HG03108 (cell line): Measurements from ENCODE around the gene CYS1.

ENCODE experiments used
- ATAC-seq: cut with Tn5 transposase; IDR thresholded peaks from one replicate; pipeline ENCODE4 v1.9.1; 2021; ENCODE audit warnings: moderate library complexity; ENCODE audit not compliant: unreplicated experiment

The CYS1 gene

DNA sequence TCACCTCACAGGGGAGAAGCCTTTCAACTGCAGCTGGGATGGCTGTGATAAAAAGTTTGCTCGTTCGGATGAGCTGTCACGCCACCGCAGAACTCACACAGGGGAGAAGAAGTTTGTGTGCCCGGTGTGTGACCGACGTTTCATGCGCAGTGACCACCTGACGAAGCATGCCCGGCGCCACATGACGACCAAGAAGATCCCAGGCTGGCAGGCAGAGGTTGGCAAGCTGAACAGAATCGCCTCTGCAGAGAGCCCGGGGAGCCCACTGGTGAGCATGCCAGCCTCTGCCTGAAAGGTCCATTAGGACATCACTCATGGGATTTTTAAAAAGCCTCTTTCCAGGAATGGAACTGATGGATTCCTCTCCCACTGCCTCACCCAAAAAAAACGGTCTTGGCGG, 28.0 kb downstream of the CYS1 start:
- no peak for ATAC-seq

DNA sequence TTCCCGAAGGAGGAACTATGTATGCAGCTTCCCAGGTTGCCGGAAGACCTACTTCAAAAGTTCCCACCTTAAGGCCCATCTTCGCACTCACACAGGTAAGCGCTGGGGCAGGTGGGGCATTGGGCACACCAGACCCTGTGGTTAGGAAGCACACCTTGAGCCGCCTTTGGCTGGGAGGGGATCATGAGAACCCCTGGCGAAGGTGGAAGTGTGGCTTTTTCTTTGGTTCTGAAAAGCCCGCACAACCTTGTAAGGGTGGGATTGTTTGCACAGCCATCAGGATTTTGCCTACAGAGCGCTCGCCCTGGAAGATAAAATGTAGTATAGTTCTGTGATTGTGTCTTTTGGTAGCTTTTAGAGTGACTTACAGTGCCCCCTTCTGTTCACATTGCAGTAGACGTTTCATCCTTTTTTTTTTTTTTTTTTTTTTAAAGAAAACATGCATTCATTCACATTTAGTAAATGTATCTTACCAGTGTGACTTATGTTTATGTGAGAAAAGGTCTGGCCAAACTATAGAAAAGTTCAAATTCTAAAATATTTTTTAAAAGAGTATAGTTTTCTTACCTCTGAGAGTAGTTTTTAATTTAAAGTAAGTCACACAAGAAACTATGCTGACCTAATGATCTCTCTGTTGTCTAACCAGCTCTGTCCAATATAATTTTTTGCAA, 31.6 kb downstream of the CYS1 start:
- no peak for ATAC-seq

DNA sequence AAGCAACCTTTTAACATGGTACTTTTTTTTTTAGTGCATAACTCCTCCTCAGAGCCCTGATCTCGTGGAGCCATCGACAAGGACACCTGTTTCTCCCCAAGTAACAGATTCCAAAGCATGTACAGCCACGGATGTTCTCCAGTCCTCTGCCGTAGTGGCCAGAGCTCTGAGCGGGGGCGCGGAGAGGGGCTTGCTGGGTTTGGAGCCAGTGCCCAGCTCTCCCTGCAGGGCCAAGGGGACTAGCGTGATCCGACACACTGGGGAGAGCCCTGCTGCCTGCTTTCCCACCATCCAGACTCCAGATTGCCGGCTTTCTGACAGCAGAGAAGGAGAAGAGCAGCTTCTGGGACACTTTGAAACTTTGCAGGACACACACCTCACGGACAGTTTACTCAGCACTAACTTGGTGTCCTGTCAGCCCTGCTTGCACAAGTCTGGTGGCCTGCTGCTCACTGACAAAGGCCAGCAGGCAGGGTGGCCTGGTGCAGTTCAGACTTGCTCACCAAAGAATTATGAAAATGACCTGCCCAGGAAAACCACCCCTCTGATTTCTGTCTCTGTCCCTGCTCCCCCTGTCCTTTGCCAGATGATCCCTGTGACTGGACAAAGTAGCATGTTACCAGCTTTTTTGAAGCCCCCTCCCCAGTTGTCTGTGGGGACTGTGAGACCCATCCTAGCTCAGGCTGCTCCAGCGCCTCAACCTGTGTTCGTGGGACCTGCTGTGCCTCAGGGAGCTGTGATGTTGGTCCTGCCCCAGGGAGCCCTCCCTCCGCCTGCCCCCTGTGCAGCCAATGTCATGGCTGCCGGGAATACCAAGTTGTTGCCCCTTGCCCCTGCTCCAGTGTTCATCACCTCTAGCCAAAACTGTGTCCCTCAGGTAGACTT, 32.4 kb downstream of the CYS1 start:
- ATAC-seq = no peak

DNA sequence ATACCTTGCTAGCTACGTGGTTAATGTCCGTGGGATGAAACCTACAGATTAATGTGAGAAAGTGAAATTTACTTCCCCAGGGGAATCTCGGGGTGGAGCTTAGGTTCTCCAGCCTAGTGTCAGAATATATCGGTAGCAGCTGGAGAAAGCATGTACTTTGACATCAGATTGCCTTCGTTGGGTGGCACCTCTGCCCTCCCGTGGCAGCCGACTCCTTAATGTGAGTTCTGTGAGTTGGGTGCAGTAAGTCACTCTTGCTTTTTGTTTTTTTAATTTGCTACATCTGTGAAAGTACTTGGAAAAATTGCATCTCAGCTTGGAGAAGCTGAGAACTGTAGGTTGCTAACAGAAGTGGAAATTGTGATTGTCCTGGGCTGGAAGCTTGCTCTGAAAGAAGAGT, 33.3 kb downstream of the CYS1 start:
- ATAC-seq = no peak

DNA sequence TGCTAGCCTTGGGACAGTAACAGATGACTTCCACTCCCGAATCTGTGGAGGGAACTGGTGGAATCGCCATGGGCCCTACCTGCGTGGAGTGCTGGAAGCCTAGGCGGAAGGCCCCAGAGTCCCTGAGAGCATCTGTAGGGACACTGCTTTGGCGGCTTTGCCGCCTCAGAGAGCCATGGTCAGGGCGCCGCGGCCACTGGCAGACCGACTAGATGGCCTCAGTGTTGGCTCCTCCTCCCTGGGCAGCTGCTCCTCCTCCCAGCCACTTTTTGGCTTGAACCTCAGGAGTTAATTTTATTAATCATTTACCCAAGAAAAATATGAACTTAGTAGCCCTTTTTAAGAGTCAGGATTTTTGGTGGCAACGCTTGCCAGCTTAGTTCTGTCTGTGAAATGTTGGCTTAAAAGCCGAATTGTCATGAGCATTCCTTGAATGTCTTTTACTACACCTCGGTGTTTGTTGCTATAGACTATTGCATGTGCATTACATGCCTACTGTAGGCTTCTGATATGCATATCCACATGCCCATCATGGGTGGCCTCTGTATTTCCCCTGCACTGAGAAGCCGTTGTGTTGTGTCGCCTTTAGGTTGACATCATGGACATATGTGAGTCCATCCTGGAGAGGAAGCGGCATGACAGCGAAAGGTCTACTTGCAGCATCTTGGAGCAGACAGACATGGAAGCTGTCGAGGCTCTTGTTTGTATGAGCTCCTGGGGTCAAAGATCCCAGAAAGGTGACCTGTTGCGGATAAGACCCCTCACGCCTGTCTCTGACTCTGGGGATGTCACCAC, 34.5 kb downstream of the CYS1 start:
- ATAC-seq = no peak

DNA sequence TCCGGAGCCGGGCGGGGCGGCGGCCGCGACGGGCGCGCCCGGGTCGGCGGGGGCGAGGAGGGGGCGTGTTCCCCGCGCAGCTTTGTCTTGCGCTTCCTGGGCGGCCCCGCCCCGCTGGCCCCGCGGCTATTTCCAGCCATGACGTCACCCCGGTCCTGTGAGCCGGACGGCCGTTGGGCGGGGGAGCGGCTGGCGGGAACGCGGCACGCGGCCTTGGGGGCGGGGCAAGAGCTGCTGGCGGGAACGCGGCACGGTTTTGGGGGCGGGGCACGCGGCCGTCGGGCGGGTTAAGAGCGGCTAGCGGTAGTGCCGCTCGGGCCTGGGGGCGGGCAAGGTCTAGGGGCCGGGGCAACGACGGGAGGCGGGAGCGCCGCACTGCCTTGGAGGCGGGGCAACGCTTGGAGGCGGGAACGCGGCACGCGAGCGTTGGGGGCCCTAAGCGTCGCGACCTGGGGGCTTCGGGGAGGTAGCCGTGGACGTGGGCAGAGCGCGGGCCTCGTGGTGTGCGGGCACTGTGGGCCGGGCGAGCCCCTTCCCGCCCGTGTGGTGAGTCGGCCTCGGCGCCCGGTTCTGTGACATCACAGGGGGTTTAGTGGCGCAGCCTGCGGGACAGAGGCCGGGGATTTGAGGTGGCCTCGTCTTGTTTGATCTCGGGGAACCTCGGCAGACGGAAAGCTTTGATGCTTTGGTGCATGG, 36.2 kb downstream of the CYS1 start:
- ATAC-seq = peak; percentile 45

DNA sequence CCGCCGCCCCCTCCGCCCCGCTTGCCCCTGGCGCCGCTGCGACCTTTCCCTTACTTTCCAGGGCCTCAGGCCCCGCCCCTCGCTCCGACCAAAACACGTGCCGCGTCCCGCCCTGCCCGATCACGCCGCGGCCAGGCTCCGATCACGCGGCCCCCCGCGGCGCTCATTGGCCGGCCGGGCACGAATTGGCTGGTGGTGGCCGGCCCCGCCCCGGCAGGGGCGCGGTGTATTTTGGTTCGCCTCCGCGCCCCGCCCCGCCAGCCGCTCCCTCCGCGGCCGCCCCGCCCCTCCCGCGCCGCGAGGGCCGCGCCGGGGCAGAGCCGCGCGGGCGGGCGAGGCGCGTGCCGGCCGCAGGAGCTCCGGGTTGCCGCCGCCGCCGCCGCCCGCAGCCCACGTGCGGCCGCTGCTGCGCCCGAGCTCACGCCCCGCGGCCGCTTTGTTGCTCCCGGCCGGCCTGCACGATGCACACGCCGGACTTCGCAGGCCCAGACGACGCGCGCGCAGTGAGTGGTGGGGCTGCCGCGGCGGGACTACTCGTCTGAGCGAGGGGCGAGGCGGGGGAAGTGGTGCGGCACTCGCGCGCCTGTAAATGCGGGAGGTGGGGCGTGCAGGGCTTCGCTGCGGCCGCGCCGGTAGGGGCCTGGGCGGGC, 36.8 kb downstream of the CYS1 start, which contains the start of gene KLF11:
TSS of gene KLF11 (plus strand) at position 295 of the 650 bp plus-strand sequence. CDS start at position 462, 167 bp downstream.
- ATAC-seq = peak; percentile 60

DNA sequence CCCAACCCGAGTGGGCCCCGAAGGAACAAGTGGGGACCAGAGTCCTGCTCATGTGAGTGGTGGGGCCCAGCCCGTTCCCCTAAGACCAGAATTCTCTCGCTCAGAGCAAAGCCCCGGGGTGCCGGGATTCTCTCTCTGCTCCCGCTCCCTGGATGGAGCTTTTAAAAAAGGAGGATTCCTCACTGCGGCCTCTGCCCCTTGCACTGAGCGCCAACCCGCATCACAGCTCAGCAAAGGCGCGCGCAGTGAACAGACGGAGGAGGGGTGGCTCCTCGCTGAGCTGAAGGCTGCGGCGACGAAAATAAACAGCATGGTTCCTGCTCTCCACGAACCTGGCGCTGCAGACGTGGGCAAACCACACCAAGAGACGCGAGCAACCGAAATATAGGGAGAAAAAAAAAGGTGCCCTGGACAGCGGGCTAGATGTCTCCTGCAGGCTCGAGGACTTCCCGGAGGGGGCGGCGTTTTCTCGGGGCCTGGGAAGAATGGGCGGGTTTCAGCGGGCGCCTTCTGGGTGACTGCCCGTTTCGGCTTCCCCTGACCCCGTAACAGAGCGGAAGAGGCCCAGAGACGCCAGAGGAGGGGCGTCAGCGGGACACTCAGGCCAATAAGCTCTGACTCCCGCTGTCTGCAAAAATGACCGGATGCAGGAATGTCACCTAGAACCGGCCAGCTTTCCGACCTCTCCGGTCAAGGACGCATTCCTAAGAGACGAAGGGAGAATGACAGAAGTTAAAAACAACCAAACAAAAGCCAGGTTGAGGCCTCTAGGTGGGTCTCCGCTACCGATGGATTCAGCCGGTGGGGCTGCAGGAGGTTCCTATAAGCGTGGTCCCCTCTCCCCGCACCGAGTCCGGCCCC, 37.7 kb downstream of the CYS1 start:
- no peak for ATAC-seq

DNA sequence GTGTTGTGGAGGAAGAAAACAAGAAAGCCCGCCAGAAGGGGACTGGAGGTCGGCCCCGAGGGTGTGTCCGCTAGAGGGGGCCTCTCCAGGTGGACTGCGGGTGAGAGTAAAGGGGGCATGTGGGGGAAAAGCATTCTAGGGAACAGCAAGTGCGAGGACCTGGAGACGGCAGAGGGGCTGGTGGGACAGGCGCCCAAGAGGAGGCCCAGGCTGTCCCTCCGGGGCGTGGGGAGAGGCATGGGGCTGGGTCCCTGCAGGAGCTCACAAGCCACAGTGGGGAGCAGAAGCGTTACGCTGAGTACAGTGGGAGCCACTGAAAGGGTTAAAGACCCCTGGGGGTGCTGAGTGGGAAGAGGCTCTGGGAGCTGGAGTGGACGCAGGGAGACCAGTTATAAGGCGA, 38.5 kb downstream of the CYS1 start:
- ATAC-seq = no peak

DNA sequence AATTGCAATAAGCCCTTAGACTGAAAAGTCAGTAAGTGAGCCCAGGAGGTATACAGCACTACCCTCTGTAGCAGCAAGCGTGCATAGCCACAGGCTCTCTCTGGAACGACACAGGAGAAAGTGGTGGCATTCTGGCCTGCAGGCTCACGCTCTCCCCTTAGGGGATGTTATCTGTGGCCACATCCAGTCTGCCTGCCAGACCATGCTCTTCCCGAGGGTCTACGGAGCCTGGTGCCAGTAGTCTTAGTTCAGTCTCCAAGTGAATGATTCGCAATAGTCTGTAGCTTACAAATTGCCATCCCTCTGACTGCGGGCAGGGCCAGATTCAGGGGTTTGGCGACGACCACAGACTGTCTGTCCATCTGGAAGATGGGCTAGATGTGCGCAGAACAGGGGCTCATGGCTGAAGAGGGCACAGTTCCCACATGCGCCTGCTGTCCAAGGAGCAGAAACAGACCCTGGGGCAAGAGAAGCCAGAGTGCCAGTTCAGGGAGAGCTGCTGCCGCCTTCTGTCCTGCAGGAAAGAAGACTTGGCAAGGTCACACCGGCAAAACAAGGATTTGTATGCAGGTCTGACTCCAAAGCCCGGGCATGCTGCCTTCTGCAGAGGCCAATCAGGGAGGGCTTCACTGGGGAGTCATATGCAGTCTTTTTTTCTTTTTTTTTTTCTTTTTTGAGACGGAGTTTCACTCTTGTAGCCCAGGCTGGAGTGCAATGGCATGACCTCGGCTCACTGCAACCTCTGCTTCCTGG, 40.4 kb downstream of the CYS1 start:
- no peak for ATAC-seq

DNA sequence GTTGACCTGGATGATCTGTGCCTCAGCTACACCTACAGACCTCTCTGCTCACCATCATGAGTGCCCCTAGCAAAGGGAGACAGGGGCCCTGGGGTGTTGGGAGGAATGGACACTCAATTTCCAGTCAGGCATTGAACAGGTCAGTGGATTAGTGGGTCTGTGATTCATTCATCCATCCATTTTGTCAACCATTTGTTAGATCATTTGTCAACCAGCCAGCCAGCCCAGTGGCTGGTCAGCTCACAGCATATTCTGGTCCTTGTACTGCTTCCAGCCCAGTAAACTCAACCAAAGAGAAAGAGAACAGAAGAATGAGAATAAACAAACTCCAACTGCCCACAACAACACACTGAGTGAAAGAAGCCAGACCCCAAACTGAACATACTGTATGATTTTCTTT, 41.5 kb downstream of the CYS1 start:
- no peak for ATAC-seq

DNA sequence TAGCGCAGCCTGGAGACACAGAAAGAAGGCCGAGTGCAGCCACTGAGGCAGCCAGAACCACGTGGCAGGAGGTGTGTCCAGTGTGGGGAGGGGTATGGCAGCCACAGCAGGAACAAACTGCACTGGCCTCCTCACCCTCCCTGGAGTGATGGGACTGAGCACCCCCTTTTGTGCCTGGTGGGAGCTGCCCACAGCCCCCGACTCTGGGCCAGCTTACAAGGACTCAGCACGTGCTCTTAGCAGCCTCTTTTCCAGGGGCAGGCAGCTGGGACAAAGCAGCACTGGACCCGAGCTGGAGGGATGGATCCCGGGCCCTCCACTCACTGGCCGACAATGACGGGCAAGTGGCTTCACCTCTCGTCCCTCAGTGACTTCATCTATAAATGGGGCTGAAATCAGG, 42.1 kb downstream of the CYS1 start:
- no peak for ATAC-seq

DNA sequence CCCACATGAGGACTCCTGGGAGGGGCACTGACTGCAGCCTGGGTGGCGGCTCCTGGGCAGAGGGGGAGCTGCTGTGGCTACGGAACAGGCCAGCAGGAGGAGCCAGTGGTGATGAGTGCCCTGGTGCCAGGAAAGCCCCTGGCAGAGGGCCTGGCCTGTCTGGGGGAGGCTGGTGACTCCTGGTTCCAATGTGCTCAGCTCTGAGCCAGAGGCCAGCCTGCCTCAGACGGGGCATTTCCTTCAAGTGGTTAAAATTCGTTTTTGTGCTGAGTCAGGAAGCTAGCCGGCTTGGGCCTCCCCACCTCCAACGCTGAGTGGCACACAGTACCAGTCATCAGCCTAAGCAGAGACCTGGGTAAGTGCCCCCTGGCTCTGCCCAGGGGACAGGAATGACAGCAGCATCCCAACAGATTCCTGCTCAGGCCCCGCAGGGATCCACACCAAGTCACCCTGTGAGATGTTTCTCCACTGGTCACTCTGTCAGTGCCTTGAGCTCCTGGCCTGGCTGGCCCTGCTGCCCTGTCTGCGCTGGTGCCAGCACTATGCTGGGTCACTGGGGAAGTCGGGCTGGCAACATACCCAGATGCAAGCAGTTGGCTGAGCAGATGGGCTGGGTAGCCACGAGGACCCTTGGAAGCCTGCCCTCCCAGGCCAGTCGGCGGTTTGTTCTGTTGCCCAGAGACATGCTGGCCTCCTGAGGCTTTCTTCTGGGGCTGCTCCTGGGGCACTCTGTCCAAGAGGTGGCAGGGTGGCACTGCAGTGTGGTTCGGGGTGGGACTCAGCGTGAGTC, 43.9 kb downstream of the CYS1 start:
- peak; percentile 61 for ATAC-seq

DNA sequence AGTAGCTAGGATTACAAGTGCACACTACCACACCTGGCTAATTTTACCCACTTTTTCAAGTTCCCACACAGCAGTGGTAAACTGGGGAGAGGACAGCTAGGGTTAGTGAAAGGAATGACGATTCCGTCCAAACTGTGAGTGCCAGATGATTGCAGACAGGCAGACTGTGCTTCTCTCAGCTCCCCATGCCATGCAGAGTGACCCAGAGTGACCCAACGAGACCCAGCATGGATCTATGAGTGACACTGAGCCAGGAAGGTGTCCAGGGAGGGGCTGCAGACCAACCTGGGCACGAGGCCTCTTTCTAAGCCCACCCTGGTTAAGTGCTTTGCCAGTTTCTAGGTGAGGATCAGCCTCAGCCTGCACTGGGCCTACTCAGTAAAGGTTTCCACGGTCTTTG, 44.6 kb downstream of the CYS1 start:
- no peak for ATAC-seq

DNA sequence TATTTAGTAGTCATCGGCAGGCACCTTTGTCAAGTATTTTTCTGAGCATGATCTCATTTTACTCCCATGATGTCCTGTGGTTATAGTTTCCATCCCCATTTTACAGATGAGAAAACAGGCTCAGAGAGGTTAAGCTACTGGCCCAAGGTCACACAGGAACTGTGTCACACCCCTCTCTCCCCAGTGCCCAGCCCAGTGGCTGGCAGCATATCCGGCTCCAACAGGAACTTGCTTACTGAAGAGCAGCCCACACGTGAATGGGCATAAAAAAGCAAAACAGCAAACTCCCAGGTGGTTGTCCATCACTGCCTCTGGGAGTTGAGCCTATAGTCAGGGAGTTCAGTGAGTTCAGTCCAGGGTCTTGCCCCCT, 45.2 kb downstream of the CYS1 start:
- no peak for ATAC-seq

DNA sequence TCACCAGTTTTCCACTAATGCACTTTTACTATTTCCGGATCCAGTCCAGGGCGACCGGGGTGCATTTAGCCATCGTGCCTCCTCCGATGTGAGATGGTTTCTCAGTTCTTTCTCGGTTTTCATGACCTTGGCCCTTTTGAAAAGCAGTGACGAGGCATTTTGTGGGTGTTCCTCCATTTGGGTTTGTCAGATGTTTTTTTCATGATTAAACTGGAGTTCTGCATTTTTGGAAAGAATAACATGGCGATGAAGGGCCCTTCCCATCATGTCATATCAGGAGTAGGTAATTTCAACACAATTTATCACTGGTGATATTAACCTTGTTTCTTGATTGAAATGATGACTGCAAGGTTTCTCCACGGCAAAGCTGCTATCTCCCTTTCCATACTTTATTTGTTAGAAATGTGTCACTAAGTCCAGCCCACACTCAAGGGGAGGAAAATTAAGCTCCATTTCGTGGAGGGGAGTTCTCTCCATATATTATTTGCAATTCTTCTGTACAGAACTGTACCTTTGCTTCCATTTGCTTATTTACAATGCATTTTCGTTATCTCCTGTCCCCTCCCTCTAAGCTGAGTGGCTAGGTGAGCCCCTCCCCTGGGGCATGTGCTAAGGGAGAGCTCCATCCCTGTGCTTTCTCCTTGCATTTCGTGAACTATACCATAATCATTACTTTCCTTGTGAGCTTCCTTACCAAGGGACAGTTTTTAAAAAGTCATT, 45.7 kb downstream of the CYS1 start:
- ATAC-seq = no peak

DNA sequence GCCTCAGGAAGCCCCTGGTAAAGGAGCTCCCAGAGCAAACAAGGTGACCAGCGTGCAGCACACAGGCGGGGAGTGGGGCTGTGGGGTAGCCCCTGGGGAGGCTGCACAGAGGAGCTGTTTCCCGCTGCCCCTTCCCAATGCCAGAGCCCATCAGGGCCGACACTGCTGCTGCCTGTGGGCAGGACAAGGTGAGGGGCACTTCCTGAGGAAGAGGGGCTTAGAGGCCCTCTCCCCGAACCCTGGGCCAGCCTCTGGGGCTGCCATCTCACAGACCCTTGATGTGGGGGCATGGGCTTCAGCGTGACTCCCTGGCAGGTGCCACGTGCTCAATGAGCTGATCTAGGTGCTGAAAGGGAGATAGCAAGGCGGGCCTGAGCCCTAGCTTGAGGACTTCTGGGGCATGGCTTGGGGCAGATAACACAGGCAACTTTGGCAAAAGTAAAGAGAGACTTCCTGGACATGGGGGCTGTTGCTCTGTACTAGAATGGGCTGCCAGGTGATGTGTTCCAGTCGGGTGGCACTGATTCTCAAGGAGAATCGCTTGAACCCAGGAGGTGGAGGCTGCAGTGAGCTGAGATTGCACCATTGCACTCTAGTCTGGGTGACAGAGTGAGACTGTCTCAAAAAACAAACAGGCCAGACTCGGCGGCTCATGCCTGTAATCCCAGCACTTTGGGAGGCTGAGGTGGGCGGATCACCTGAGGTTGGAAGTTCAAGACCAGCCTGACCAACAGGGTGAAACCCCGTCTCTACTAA, 46.8 kb downstream of the CYS1 start:
- ATAC-seq = no peak
